ENCODE results near the gene BAD.

DNA sequence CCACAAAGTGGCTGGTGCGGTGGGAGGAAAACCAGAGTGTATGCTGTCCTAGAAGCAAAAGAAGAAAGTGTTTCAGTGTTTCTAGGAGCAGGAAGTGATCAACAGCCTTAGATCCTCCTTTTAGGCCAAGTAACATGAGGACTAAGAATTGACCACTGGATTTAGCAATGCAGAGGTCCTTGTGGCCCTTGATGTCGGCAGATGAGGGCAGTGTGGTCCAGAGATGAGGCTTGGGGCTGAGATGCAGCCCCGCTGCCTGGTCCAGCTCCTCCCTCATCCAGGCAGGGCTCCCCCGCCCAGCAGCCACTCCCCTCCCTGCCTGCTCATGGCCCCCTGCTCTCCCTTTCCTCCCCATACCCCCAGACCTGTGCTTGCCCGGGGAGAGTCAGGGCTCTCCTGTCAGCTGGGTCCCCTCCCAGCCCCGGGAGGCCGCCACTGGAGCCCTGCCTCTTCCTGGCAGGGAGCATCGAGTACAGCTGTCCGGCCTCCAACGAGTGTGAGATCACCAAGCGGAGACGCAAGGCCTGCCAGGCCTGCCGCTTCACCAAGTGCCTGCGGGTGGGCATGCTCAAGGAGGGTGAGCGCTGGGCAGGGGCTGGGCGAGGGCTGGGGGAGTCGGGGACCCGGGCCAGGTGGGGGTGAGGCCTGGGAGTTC, 29.2 kb upstream of the BAD start:
- TF ChIP-seq, protein P1, sequence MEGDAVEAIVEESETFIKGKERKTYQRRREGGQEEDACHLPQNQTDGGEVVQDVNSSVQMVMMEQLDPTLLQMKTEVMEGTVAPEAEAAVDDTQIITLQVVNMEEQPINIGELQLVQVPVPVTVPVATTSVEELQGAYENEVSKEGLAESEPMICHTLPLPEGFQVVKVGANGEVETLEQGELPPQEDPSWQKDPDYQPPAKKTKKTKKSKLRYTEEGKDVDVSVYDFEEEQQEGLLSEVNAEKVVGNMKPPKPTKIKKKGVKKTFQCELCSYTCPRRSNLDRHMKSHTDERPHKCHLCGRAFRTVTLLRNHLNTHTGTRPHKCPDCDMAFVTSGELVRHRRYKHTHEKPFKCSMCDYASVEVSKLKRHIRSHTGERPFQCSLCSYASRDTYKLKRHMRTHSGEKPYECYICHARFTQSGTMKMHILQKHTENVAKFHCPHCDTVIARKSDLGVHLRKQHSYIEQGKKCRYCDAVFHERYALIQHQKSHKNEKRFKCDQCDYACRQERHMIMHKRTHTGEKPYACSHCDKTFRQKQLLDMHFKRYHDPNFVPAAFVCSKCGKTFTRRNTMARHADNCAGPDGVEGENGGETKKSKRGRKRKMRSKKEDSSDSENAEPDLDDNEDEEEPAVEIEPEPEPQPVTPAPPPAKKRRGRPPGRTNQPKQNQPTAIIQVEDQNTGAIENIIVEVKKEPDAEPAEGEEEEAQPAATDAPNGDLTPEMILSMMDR (IDR thresholded peaks at IDR 0.05), result no peak
- no peak for TF ChIP-seq EP300 (IDR thresholded peaks at IDR 0.05)
- no peak for TF ChIP-seq POLR2A (IDR thresholded peaks at IDR 0.05)

All from ovary (tissue), 3 donors.